ENCODE data around the gene PAQR4.

The PAQR4 gene

DNA sequence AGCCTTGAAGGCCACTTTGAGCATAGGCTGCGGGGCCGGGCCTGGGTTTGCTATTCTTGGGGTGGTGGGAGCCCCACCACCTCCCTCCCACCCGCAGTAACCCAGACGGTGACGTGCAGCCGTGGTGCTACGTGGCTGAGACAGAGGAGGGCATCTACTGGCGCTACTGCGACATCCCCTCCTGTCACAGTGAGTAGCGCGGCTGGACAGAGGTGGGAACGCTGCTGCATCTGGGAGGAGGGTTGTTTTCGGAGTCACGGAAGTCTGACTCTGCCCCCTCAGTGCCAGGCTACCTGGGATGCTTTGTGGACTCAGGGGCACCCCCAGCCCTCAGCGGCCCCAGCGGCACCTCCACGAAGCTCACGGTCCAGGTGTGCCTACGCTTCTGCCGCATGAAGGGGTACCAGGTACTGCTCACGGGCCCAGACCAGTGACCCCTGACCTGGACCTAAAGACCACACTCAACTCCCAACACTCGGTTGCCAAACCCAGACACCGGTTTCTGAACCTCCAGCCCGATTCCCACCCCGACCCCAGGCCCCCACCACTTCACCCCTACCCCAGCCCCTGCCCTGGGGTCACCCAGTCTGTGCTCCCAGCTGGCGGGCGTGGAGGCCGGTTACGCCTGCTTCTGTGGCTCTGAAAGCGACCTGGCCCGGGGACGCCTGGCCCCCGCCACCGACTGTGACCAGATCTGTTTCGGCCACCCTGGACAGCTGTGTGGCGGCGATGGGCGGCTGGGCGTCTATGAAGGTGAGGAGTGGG is 2.9 kb upstream of the PAQR4 start:
- no peak for DNase-seq

DNA sequence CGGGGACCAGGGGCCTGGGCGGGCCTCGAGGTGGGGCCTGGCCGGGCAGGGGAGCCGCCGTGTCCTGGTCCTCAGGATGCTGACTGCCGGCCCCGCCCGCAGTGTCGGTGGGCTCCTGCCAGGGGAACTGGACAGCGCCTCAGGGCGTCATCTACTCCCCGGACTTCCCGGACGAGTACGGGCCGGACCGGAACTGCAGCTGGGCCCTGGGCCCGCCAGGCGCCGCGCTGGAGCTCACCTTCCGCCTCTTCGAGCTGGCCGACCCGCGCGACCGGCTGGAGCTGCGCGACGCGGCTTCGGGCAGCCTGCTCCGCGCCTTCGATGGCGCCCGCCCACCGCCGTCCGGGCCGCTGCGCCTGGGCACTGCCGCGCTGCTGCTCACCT is 2.3 kb upstream of the PAQR4 start:
- DNase-seq, result no peak

DNA sequence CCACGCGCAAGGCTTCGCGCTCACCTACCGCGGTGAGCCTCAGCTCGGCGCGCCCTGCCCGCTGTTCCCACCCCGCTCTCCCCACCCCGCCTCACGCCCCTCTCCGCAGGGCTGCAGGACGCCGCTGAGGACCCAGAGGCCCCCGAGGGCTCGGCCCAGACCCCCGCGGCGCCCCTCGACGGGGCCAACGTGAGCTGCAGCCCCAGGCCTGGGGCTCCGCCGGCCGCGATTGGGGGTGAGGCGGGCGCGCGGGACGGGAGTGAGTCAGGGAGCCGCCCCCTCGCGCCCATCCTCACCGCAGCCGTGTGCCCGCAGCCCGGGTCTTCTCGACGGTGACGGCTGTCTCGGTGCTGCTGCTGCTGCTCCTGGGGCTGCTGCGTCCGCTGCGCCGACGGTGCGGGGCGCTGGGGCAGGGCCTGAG is 1.9 kb upstream of the PAQR4 start:
- DNase-seq, result no peak

DNA sequence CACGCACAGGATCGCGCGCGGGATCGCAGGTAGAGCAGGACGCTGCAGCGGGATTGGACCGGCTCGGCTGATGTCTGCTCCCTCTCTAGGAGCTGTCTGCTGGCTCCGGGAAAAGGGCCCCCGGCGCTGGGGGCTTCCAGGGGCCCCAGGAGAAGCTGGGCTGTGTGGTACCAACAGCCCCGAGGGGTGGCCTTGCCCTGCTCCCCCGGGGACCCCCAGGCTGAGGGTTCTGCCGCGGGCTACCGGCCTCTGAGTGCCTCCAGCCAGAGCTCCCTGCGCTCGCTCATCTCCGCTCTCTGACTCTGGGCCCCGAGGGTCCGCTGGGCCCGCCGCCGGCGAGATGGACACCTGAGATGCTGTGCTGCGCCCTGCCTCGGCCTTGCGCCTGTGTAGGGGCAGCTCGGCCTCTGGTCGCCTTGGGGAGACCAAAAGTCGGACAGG is 1.4 kb upstream of the PAQR4 start:
- no peak for DNase-seq

DNA sequence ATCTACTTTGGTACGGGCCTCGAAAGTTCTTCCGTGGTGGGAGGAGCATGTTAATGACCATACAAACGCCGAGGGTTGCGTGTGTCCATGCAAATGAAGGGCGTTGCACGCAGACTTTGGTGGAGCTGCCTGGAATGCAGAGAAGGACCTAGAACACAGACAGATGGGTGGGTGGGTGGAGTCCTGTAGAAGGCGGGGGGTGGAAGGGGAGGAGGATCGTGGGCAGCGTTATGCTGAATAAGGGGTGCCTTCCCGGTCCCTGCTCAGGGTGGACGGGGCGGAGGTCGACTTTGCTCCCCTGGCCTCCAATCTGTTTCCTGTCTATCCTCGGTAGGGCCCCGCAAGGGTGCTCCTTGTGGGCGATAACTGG is 795 bp upstream of the PAQR4 start:
- DNase-seq, result peak; percentile 43

DNA sequence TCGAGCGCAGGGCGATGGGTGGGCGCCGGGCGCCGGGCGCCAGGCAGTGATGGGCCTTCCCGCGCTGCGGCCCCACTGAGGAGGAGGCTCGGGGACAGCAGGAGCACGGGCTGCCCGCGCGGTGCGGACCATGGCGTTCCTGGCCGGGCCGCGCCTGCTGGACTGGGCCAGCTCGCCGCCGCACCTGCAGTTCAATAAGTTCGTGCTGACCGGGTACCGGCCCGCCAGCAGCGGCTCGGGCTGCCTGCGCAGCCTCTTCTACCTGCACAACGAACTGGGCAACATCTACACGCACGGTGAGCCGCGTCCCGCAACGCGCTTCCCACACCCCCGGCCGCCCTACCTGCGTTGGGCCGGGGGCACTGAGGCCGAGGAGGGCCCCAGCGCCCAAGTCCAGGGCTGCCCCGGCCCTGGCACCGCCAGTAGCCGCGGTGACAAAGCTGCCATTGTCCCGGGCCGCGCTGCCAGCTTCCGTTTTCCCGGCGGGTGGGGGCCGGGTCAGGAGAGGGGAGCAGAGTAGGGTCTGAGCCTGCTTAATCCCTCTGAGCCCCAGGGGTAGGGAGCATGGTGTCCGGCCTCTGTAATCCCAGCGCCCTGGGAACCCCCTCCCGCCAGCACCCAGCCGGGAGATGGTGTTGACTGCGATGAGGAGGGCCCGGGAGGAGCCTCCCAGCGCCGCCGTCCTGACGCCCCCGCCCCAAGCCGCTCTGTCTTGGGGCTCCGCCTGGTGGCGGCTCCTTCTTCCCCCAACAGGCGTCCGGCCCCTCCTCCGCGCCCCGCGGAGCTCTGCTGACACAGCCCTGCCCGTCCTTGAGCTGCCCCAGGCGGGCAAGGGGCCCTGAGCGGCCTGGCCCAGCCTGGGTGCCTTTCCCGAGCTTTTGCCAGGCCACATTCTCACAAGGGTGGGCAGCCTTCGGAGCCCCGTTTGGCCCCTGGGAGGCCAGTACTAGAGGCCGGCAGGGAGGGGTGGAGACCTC is 685 bp downstream of the PAQR4 start:
- peak; percentile 41 for DNase-seq

DNA sequence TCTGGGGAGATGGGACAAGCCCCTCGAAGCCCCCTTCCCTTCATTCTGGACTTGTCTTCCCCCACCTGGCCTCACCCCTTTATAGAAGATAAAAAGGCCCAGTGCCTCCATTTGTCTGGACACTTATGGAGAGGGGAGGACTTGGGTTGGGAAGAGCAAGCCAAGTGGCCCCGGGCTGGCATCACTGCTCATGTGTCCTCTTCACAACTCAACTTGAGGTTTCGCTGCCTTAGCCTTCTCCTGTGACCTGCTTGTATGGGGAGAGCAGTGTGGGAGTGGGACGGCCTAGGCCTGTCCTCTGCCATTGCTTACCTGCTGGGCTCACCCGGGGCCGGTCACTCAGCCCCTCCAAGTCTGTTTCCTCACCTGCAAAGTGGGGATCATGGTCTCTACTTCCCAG is 1.4 kb downstream of the PAQR4 start:
- DNase-seq, result no peak

DNA sequence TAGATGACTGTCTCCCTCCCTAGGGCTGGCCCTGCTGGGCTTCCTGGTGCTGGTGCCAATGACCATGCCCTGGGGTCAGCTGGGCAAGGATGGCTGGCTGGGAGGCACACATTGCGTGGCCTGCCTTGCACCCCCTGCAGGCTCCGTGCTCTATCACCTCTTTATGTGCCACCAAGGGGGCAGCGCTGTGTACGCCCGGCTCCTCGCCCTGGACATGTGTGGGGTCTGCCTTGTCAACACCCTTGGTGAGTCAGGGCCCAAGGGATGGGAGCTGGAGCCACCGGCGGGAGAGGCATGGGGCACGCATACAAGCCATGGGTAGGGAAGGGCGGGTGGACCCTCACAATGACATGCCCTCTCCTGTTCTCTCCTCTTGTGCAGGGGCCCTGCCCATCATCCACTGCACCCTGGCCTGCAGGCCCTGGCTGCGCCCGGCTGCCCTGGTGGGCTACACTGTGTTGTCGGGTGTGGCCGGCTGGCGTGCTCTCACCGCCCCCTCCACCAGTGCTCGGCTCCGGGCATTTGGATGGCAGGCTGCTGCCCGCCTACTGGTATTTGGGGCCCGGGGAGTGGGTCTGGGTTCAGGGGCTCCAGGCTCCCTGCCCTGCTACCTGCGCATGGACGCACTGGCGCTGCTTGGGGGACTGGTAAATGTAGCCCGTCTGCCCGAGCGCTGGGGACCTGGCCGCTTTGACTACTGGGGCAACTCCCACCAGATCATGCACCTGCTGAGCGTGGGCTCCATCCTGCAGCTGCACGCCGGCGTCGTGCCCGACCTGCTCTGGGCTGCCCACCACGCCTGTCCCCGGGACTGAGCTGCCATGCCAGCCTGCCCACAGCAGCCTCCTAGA is 2.2 kb downstream of the PAQR4 start:
- DNase-seq, result no peak

DNA sequence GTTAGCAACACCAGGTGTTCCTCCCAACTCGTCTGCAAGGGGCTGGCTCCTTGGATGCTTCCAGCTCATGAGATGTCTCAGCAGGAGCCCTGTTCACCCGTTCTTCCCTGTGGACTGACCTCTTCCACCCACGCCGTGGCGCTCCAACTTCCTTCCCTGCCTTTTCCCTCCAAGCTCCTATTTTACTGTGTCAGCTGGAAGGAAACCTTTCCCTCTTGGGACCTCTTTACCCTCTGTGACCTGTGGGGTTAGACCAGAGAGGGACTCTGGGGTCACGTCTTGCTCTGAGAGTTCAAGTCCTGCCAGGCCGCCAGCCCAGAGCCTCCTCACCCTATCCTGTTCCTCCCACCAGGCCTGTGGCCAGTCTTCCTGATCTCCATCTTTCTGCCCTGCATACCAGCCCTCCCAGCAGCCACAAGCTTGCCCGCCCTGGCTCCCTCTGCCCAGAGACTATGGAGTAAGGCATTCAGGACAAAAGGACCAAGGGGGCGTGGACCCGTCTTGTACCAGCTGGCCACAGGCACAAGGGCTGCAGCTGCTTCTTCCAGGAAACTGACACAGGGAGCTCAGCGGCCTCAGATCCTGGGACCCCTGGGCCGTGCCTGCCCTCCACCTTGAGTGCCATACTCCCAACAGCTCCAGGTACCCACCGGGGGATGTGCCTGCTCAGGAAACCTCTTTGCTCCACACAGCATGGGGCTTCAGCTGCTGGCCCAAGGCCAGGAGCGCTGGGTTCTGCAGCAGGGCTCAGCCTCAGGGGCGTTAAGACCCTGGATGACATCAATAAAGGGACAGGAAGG is 3.0 kb downstream of the PAQR4 start:
- DNase-seq, result no peak

DNA sequence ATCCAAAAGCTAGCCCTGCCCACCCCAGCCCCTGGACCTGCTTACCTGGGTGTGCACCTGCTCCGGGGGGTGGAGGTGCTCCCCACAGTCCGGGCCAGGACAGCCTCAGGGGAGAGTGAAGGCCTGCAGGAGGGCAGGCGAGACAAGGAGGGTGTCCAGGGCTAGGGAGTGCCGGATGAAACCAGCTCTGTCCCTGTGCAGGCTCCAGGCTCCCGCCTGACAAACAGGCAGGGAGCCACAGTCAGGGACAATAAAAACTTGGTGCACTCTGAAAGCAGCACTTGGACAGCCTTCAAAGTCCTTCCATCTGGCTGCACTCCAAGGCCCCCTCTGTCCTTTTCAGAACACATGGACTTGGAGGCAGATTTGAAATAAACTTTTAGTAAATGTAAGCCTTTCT is 3.9 kb downstream of the PAQR4 start:
- no peak for DNase-seq

DNA sequence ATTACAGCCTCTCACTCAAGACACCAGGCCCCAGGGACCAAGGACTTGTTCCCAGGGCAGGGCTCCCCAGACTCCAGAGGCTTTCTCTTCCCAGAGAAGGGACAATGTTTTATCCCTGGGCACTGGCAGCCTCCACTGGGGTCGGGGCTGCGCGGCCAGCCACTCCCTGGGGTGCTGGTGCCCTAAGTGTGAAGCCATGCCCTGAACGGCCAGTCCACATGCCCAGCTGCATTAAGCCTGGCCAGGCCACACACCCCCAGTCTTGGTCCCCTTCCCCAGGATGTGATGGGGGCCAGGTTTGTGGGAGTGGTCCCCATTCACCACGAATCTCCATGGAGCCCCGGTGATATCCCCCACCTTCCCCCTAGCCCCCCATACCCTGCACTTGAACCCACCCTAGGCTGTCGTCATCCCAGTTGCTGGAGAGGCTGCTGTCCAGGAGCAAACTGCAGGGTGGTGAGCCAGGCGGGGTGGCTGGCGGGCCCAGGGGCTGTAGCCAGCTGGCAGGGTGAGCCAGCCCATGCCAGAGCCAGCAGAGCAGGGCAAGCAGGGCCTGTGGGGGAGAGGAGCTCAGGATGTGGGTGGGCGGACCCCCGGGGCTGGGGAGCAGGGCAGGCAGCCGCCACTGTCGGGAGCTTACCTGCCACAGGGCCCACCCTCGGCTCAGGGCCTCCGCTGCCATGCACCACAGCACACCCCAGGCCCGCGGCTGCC is 4.6 kb downstream of the PAQR4 start:
- DNase-seq, result no peak

DNA sequence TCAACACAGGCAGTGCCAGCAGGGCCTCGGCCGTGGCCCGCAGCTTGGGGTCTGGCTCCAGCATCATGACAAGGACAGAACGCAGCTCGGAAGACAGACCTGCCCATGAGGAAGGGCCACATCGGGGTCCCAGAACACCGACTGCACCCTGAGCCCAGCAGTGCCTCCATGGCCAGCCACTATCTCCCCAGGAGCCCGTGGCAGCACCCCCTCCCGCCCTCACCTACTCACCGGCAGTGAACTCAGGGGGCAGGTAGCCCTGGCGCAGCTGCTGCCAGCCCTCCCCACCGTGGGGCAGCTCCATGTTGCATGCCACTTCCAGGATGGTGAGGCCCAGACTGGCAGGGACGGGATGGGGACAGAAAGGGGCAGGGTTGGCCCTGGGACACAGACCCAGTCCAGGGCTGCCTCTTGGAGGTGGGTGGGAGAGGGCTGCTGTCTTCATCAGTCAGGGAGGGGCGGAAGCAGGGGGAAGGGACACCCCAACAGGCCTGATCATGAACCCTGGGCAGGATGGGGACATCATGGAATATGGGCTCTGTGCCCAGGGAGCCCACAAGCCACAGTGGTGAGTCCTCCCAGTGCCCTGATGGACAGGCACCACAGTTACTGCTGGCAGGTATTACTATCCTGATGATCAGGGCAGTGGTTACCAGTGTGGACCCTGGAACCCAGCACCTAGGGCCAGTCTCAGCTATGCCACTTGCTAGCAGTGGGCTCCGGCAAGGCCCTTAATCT is 5.3 kb downstream of the PAQR4 start:
- DNase-seq, result no peak

DNA sequence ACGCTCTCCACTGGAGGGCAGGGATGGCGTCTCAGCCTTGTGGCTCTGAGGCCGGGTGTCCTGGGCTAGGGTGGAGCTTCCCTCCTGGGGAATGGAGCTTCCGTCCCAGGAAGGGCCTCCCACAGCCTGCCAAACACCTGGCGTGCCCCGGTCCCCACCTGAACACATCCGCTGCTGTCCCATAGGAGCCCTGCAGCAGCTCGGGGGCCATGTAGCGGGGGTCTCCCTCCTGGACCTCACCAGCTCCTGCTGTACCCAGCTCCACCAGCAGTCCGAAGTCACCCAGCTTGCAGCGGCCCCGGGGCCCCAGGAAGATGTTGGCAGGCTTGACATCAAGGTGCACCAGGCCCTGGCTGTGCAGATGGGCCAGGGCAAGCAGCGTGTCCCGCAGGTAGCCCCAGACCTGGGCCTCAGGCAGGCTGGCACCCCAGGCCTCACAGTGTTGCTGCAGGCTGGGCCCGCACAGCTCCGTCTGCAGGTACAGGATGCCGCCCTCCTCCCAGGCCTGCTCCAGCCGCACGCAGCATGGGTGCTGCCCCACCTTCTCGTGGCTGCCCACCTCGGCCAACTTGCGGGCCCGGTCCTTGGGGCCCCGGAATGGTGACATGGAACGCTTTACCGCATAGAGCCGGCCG is 6.1 kb downstream of the PAQR4 start:
- DNase-seq, result no peak

DNA sequence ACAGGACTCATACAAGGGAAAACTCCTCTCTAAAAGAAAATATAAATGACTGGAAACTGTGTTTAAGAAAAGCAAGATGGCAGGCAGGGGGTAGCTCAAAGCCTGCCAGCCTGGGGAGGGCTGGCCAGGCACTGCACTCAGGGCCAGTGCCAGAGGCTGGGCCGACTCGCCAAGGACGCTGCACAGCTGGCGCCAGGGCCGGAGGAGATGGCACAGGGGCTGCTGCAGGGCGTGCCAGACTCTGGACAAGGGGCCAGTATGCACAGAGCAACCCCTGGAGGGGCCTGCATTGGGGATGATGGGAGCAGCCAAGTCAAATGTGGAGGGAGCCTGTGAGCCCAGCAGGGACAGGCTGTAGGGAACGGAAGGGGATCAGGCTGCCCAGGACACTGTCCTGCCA is 7.1 kb downstream of the PAQR4 start:
- no peak for DNase-seq

DNA sequence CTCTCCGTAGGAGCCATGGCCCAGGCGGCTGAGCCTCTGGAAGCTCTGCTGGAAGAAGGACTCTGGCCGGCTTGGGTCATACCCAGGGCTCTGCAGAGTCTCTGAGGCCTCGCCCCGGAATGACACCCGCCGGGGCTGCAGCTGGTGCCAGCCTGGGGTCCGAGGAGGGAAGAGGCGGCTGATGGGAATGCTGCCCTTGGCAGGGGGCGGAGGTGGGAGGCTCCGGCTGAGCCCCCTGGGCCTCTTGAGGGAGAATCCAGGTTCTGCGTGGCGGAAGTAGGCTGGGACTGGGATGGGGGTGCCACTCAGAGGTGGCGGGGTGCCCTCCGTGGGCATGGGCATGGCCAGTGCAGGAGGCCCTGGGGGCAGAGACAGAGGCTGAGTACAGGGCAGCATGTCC is 7.5 kb downstream of the PAQR4 start:
- no peak for DNase-seq

DNA sequence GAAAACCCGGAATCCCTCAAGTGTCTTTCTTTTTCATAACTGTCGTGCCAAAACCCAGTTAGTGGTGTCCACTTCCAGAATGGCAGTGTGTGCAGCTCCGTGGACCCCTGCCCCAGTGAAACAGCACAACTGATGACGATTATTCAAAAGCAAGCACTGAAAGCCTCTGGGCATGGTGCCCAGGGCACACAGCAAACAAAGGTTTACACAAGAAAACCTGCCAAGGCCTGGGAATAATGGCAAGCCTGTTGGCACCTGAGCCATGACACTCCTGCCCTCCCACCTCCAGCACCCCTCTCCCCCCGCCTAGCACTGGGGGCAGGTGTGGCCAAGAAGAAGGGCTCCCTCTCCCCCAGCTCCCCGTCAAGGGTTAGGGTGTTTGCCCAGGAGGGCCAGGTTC is 8.3 kb downstream of the PAQR4 start:
- no peak for DNase-seq

DNA sequence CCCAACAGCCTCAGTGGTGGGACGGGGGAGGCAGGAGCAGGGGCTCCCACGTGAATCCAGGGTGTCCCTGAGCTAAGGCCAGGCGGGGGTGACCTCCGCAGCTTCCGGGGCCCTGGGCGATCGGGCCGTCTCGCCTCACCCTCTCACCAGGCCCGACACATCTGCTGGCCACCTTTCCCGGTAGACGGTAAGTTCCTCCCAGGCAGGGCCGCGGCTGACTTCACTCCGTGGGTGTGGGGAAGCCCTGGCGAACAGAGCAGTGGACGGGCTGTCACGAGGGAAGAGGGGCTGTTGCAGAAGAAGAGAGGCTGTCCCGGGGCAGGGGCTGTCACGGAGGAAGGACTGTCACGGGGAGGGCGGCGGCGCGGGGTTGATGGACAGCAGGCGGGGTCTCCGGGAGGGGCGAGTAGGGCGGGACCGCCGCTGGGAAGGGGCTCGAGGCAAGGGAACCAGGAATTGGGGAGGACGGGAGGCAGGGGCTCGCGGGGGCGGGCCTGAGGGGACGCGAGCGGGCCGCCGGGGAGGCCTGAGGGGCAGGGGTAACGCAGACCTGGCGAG is 10.6 kb downstream of the PAQR4 start:
- no peak for DNase-seq

DNA sequence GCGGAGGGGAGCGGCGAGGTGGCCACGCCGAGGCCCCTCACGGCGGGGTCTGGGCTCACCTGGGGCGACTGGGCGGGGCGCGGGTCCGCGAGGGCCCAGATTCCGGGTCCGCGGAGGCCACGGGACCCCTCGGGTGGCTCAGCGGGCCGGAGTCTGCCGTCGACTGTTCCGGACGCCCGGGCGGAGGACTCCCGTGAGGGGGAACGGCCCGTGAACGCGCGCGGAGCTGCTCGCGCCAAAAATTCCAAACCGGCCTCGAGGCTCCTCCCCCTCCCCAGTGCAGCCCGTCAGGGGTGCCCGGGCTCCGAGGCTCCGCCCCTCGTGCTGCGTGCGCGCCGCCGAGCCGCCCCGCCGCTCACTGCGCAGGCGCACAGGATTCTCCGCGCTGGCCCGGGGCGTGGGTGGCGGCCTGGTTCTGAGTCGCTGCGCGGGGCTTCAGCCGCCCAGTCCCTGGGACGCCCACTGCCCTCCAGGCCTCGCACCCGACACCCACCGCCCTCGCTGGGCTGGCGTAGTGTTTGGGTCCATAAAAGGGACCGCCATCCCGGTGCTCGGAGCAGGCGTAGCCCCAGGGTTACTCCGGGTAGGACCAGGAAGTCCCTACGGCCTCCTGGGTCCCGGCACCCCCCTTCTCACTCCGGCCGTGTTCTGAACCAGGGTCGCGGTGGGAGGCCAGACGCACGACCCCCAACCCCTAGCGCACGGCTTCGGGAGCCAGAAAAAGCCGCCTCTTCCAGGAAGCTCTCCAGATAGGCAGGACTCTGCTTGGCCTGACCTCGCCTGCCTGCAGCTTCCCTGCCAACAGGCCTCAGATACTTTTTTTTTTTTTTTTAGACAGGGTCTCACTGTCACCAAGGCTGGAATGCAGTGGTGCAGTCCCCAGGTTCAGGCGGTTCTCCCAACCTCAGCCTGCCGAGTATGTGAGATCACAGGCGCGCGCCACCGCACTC is 11.4 kb downstream of the PAQR4 start, which contains the start of gene PKMYT1:
Gene PKMYT1 (minus strand): TSS at position 220 of the 950 bp plus-strand sequence. CDS start 789 bp downstream, outside the sequence.
- peak; percentile 42 for DNase-seq
